Liver (tissue), 9 donors: ENCODE measurements around the gene CLPSL2. TPM values are rescaled to one million over a fixed set of nuclear protein-coding genes. Genes with fewer than 3 reads are reported as not detected.

ENCODE experiments used
- DNase-seq: peaks from one replicate; pipeline ENCODE4 v3.0.0-alpha.2; 2017; ENCODE audit warnings: low spot score
- H3K27ac ChIP-seq, 2 donors: one replicate each; pipeline ENCODE4 v1.7.0; 2013; ENCODE audit warnings: inconsistent platforms in 2 of 2, low read length in 2 of 2, control low read depth in 1 of 2, low read depth in 1 of 2, mild to moderate bottlenecking in 1 of 2
- H3K27me3 ChIP-seq, 4 donors: one replicate each; pipeline versions ENCODE4 v1.6.1 to v1.7.0; 2013; ENCODE audit warnings: low read length in 3 of 4, inconsistent platforms in 1 of 4, mild to moderate bottlenecking in 1 of 4, moderate library complexity in 1 of 4; ENCODE audit not compliant: control insufficient read depth in 4 of 4, insufficient read depth in 4 of 4
- H3K36me3 ChIP-seq, 4 donors: one replicate each; pipeline versions ENCODE4 v1.6.1 to v1.7.0; 2013; ENCODE audit warnings: low read length in 3 of 4, mild to moderate bottlenecking in 3 of 4, low read depth in 1 of 4, moderate library complexity in 1 of 4; ENCODE audit not compliant: control insufficient read depth in 4 of 4, insufficient read depth in 3 of 4
- H3K4me1 ChIP-seq, 4 donors: one replicate each; pipeline versions ENCODE4 v1.6.1 to v1.7.0; 2013; ENCODE audit warnings: low read length in 3 of 4, mild to moderate bottlenecking in 3 of 4, moderate library complexity in 1 of 4; ENCODE audit not compliant: control insufficient read depth in 4 of 4, insufficient read depth in 4 of 4
- H3K4me3 ChIP-seq, 3 donors: one replicate each; pipeline versions ENCODE4 v1.6.1 to v1.7.0; 2013; ENCODE audit warnings: low read length in 3 of 3, control low read depth in 1 of 3, low read depth in 1 of 3, mild to moderate bottlenecking in 1 of 3
- H3K9ac ChIP-seq, 2 donors: one replicate each; pipeline ENCODE4 v1.7.0; 2013; ENCODE audit warnings: low read length in 2 of 2, mild to moderate bottlenecking in 2 of 2, moderate library complexity in 2 of 2, control low read depth in 1 of 2, low read depth in 1 of 2
- H3K9me3 ChIP-seq, 4 donors: one replicate each; pipeline versions ENCODE4 v1.6.1 to v1.7.0; 2013; ENCODE audit warnings: low read length in 3 of 4; ENCODE audit not compliant: control insufficient read depth in 4 of 4
- EGR1 ChIP-seq, 2 donors: IDR thresholded peaks; 2 replicates each; pipeline ENCODE4 v1.6.1; 2016 to 2018; ENCODE audit warnings: antibody characterized with exemption in 2 of 2, low read depth in 2 of 2
- FOXA1 ChIP-seq: IDR thresholded peaks from 2 replicates; pipeline ENCODE4 v1.6.1; 2016; ENCODE audit warnings: antibody characterized with exemption
- FOXA2 ChIP-seq: IDR thresholded peaks from 2 replicates; pipeline ENCODE4 v1.6.1; 2016; ENCODE audit warnings: antibody characterized with exemption
- GABPA ChIP-seq, 2 donors: IDR thresholded peaks in 1 of 2; conservative IDR thresholded peaks in 1 of 2; 2 replicates each; pipeline ENCODE4 v1.6.1; 2016; ENCODE audit warnings: antibody characterized with exemption in 2 of 2, mild to moderate bottlenecking in 1 of 2, moderate library complexity in 1 of 2
- HNF4A ChIP-seq, 2 donors: conservative IDR thresholded peaks; 2 replicates each; pipeline ENCODE4 v1.6.1; 2016; ENCODE audit warnings: antibody characterized with exemption in 2 of 2, mild to moderate bottlenecking in 2 of 2
- HNF4G ChIP-seq: IDR thresholded peaks from 2 replicates; pipeline ENCODE4 v1.6.1; 2016; ENCODE audit warnings: antibody characterized with exemption
- NR2F2 ChIP-seq: IDR thresholded peaks from 2 replicates; pipeline ENCODE4 v1.6.1; 2016; ENCODE audit warnings: antibody characterized with exemption
- RXRA ChIP-seq, 2 donors: IDR thresholded peaks; 2 replicates each; pipeline ENCODE4 v1.6.1; 2017 to 2018; ENCODE audit warnings: antibody characterized with exemption in 2 of 2, mild to moderate bottlenecking in 1 of 2
- SP1 ChIP-seq: IDR thresholded peaks from 2 replicates; pipeline ENCODE4 v1.6.1; 2018; ENCODE audit warnings: antibody characterized with exemption, mild to moderate bottlenecking
- TAF1 ChIP-seq: conservative IDR thresholded peaks from 2 replicates; pipeline ENCODE4 v1.6.1; 2016; ENCODE audit warnings: antibody characterized with exemption, mild to moderate bottlenecking
- YY1 ChIP-seq: IDR thresholded peaks from 2 replicates; pipeline ENCODE4 v1.6.1; 2016; ENCODE audit warnings: antibody characterized with exemption, mild to moderate bottlenecking
- WGBS: extraction: QIAGEN DNeasy Blood & Tissue Kit; methylation state at CpG from one replicate; pipeline ENCODE4 v1.1.7; 2013; 5-methylcytosine and 5-hydroxymethylcytosine counted together
- polyA plus RNA-seq, 2 donors: library from polyadenylated mRNA; stranded (reverse) in 1 of 2; unstranded in 1 of 2; fragments of 200-250 nt in 1 of 2; fragments of >200 nt in 1 of 2; fragmentation: Nextera tagmentation in 1 of 2; extraction: Ambion mirVana in 1 of 2; gene quantifications; one replicate each; pipeline versions ENCODE4 v1.2.1 to v1.2.3, GENCODE V29; 2013 to 2015
- total RNA-seq, 2 donors: library from RNA; depleted of rRNA; stranded (reverse); fragments of >200 nt; gene quantifications; one replicate each; pipeline ENCODE4 v1.2.3, GENCODE V29; 2014
- TF ChIP-seq, protein P1 (sequence below): IDR thresholded peaks from 2 replicates; pipeline ENCODE4 v1.6.1; 2016; ENCODE audit warnings: antibody characterized with exemption
- TF ChIP-seq, protein P2 (sequence below): IDR thresholded peaks from 2 replicates; pipeline ENCODE4 v1.6.1; 2016; ENCODE audit warnings: antibody characterized with exemption
- TF ChIP-seq, protein P3 (sequence below): IDR thresholded peaks from 2 replicates; pipeline ENCODE4 v1.6.1; 2016; ENCODE audit warnings: antibody characterized with exemption
- TF ChIP-seq, protein P4 (sequence below): fragments of 150-350 bp; IDR thresholded peaks from 2 replicates; pipeline ENCODE4 v1.5.1; 2017; ENCODE audit warnings: improper control_type of control experiment, low read depth, low read length; ENCODE audit not compliant: missing input control
- donor health status: healthy.
- donor health status: healthy.
- donor health status: healthy.
- donor health status: healthy.
- donor health status: healthy.

Gene CLPSL2
- total and polyA plus RNA-seq, 4 donors: not detected

DNA sequence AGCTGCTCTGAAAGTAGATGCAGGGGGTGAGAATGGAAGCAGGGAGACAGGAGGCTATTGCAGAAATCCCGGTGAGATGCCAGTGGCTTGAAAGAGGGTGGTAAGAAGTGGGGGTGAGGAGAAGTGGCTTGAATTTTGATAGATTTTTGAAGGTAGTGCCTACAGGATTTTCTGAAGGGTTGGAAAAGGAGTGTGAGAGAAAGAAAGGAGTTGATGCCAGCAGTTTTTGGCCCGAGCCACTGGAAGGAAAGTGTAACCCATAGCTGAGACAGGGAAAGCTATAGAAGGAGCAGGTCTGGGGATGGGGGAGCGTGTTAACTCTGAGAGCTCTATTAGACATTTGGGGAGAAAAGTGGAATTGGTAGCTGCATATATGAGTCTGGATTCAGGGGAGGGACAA lies 29.9 kb upstream of the CLPSL2 start:
- 93% methylated on average over 3 of the region's 3 CpGs for WGBS
- H3K27ac ChIP-seq: no peak overlapping the region
- H3K9me3 ChIP-seq: peaks cover 0 to 2% (median 0%) of the 10 kb centered on the region in 4 donors
- H3K27me3 ChIP-seq: no peaks in the 10 kb centered on the region
- no peaks in the 10 kb centered on the region for H3K4me1 ChIP-seq
- no peak overlapping the region for H3K9ac ChIP-seq
- no peak overlapping the region for H3K4me3 ChIP-seq
- H3K36me3 ChIP-seq: no peaks in the 10 kb centered on the region
- no peak for DNase-seq
- TF ChIP-seq EGR1 (IDR thresholded peaks at IDR 0.05; ENCODE audit: low read depth in 2 of 2): no peak
- TF ChIP-seq FOXA2: no peak
- no peak for TF ChIP-seq YY1
- no peak for TF ChIP-seq TAF1
- no peak for TF ChIP-seq SP1
- TF ChIP-seq, protein P1, sequence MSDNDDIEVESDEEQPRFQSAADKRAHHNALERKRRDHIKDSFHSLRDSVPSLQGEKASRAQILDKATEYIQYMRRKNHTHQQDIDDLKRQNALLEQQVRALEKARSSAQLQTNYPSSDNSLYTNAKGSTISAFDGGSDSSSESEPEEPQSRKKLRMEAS: no peak
- TF ChIP-seq, protein P2, sequence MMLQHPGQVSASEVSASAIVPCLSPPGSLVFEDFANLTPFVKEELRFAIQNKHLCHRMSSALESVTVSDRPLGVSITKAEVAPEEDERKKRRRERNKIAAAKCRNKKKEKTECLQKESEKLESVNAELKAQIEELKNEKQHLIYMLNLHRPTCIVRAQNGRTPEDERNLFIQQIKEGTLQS: no peak
- TF ChIP-seq FOXA1: no peak
- TF ChIP-seq, protein P3, sequence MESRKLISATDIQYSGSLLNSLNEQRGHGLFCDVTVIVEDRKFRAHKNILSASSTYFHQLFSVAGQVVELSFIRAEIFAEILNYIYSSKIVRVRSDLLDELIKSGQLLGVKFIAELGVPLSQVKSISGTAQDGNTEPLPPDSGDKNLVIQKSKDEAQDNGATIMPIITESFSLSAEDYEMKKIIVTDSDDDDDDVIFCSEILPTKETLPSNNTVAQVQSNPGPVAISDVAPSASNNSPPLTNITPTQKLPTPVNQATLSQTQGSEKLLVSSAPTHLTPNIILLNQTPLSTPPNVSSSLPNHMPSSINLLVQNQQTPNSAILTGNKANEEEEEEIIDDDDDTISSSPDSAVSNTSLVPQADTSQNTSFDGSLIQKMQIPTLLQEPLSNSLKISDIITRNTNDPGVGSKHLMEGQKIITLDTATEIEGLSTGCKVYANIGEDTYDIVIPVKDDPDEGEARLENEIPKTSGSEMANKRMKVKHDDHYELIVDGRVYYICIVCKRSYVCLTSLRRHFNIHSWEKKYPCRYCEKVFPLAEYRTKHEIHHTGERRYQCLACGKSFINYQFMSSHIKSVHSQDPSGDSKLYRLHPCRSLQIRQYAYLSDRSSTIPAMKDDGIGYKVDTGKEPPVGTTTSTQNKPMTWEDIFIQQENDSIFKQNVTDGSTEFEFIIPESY: no peak
- TF ChIP-seq HNF4G: no peak
- no peak for TF ChIP-seq GABPA (IDR thresholded peaks at IDR 0.05 in 1 of 2, conservative IDR thresholded peaks at IDR 0.05 in 1 of 2)

DNA sequence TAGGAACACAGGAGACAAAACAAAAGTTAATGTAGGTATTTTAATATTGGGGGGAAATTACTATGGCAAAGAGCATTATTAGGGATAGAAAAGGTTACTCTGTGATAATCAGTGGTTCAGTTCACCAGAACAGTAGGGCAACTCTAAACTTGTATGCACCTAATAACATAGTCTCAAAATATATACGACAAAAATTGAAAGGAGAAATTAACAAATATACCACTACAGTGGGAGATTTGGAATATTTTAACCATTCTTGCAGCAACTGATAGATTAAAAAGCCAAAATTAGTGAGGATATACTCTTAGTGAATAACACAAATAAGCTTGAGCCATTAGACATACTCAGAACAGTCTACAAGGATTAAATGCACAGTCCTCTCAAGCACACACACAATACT lies 28.5 kb upstream of the CLPSL2 start:
- WGBS: 95% methylated on average over 1 of the region's 1 CpG
- Histone ChIP-seq H3K4me1 (no peaks in the 10 kb centered on the region), H3K9me3 (peaks cover 0 to 2% (median 0%) of the 10 kb centered on the region in 4 donors), H3K9ac (no peak overlapping the region), H3K36me3 (no peaks in the 10 kb centered on the region), H3K27me3 (no peaks in the 10 kb centered on the region), H3K27ac (no peak overlapping the region), H3K4me3 (no peak overlapping the region)
- DNase-seq: no peak
- TF ChIP-seq RXRA (IDR thresholded peaks at IDR 0.05): no peak
- TF ChIP-seq, protein P1: no peak
- TF ChIP-seq NR2F2: no peak
- TF ChIP-seq TAF1: no peak
- TF ChIP-seq, protein P4, sequence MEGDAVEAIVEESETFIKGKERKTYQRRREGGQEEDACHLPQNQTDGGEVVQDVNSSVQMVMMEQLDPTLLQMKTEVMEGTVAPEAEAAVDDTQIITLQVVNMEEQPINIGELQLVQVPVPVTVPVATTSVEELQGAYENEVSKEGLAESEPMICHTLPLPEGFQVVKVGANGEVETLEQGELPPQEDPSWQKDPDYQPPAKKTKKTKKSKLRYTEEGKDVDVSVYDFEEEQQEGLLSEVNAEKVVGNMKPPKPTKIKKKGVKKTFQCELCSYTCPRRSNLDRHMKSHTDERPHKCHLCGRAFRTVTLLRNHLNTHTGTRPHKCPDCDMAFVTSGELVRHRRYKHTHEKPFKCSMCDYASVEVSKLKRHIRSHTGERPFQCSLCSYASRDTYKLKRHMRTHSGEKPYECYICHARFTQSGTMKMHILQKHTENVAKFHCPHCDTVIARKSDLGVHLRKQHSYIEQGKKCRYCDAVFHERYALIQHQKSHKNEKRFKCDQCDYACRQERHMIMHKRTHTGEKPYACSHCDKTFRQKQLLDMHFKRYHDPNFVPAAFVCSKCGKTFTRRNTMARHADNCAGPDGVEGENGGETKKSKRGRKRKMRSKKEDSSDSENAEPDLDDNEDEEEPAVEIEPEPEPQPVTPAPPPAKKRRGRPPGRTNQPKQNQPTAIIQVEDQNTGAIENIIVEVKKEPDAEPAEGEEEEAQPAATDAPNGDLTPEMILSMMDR: no peak
- no peak for TF ChIP-seq SP1
- no peak for TF ChIP-seq FOXA2
- TF ChIP-seq, protein P3: no peak
- no peak for TF ChIP-seq HNF4A (conservative IDR thresholded peaks at IDR 0.05)
- no peak for TF ChIP-seq FOXA1
